Keratinocyte (primary cell): ENCODE data around the gene CELF5.

Experiments
- CTCF ChIP-seq, 3 experiments: IDR thresholded peaks in 1 of 3; conservative IDR thresholded peaks in 1 of 3; optimal IDR thresholded peaks in 1 of 3; 2 replicates in 2 of 3; 3 replicates in 1 of 3; pipeline versions ENCODE3 to v1.5.1; 2011; ENCODE audit warnings: low read length in 3 of 3, mild to moderate bottlenecking in 3 of 3, moderate library complexity in 2 of 3, control low read depth in 1 of 3, inconsistent platforms in 1 of 3; ENCODE audit not compliant: insufficient read depth in 2 of 3; ENCODE audit errors: extremely low read depth in 1 of 3
- EZH2 ChIP-seq: IDR thresholded peaks from one replicate; pipeline ENCODE4 v1.6.1; 2012; ENCODE audit warnings: inconsistent platforms, mild to moderate bottlenecking, low read length, moderate library complexity

- TF ChIP-seq EZH2 (no peak), CTCF (optimal IDR thresholded peaks at IDR 0.05 in 1 of 3, IDR thresholded peaks at IDR 0.05 in 1 of 3, conservative IDR thresholded peaks at IDR 0.05 in 1 of 3; ENCODE audit: extremely low read depth in 1 of 3, insufficient read depth in 2 of 3, low read length in 3 of 3) (no peak)
These were observed 23.3 kb upstream of the CELF5 start for GRCh38 chr19:3201072-3201700.
